ENCODE data around the gene KRT80.

Gene KRT80

DNA sequence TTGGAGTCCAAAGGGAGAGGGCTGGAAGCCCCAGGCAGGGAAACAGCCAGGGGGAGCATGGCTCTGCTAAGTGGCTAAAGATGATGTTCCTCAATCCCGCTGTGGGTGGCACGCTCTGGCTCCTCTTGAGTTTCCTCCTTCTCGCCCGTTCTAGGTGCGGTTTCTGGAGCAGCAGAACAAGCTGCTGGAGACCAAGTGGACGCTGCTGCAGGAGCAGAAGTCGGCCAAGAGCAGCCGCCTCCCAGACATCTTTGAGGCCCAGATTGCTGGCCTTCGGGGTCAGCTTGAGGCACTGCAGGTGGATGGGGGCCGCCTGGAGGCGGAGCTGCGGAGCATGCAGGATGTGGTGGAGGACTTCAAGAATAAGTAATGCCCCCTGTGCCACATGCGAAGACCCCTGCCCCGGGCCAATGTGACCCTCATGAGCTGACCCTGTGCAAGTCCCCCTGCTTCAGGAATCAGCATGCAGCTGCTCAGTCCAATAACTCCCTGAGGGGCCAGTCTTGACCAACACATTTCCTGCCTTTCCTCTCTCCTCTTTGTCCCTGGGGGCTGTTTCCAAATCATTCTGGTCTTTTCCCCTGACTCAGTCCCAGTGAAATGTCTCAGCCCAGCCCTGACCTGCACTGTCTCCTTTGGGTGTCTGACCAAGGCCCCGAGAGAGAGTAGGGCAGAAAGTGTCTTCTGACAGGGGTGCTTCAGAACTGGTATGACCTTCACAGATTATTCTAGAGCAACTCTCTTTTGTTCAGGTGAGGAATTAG lies 43.4 kb upstream of the KRT80 start:
- no peak overlapping the region for H2BK5ac ChIP-seq (ENCODE audit: low read depth, low read length, poor library complexity, severe bottlenecking)
- H2AK5ac ChIP-seq (ENCODE audit: low read length, severe bottlenecking): no peak overlapping the region
- H3K27ac ChIP-seq (ENCODE audit: low read length, poor library complexity, severe bottlenecking): no peak overlapping the region
- H2AFZ ChIP-seq (ENCODE audit: low read depth, low read length): no peak overlapping the region
- 92% methylated on average over 15 of the region's 15 CpGs for WGBS
- no peak for DNase-seq
- peaks cover 53% of the 10 kb centered on the region for H3K4me1 ChIP-seq (ENCODE audit: control insufficient read depth, insufficient read depth, low read depth, low read length)
- H2BK120ac ChIP-seq (ENCODE audit: low read depth, low read length): no peak overlapping the region
- H3K4me3 ChIP-seq (ENCODE audit: insufficient read depth in 1 of 2, low read depth in 1 of 2, low read length in 2 of 2): no peak overlapping the region
- H3K14ac ChIP-seq (ENCODE audit: low read length in 2 of 2): no peak overlapping the region
- no peaks in the 10 kb centered on the region for H3K9me3 ChIP-seq (ENCODE audit: control insufficient read depth, low read length)
- no peak overlapping the region for H3K23ac ChIP-seq (ENCODE audit: low read length in 2 of 2)
- peaks cover 8 to 24% of the 10 kb centered on the region in 2 experiments for H3K27me3 ChIP-seq (ENCODE audit: control insufficient read depth in 1 of 2, insufficient read depth in 1 of 2, low read length in 2 of 2)
- no peak overlapping the region for H2BK15ac ChIP-seq (ENCODE audit: low read depth, poor library complexity, severe bottlenecking)
- no peaks in the 10 kb centered on the region for H3K79me1 ChIP-seq (replicated peaks; ENCODE audit: low read length, poor library complexity, severe bottlenecking)
- no peak overlapping the region for H3K4ac ChIP-seq (ENCODE audit: low read depth in 1 of 2, low read length in 2 of 2)
- no peak overlapping the region for H3K9ac ChIP-seq (ENCODE audit: low read length)
- no peak overlapping the region for H3K18ac ChIP-seq (ENCODE audit: low read depth in 1 of 2, low read length in 2 of 2)
- no peak overlapping the region for H4K8ac ChIP-seq (ENCODE audit: low read length)
- no peak overlapping the region for H2BK12ac ChIP-seq (ENCODE audit: low read length in 2 of 2)
- peaks cover 0 to 21% of the 10 kb centered on the region in 2 experiments for H3K36me3 ChIP-seq (ENCODE audit: control insufficient read depth in 1 of 2, insufficient read depth in 2 of 2, low read depth in 1 of 2, low read length in 2 of 2)
- H3K4me2 ChIP-seq (ENCODE audit: low read length, poor library complexity, severe bottlenecking): no peak overlapping the region
- H4K91ac ChIP-seq (ENCODE audit: low read length): no peak overlapping the region

DNA sequence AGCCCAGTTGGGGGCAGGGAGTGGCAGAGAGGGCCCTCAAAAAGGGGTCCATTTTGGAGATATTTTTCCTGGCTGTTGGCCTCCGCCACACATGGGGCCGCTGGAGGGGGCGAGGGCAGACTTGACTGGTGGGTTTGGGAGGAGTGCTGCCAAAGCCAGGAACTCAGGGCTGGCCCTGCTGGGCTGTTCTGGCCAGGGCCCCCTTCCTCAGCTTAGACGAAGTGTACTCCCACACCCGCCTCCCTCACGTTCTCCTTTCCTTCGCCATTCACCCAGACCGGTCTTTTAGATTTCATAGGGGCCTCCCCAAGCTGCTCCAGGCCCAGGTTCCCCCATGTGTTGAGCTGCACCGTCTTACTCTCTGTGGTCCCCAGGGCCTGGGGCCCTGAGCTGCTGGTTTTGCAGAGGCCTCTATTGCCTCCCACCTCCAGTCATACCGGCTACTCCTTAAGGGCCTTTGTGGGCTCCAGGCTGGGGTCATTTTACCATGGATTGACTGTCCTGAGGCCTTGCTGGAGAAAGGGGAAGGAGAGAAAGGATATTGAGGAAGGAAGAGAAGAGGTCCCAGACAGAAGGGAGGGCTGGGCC lies 42.5 kb upstream of the KRT80 start:
- Histone ChIP-seq H2BK5ac (ENCODE audit: low read depth, low read length, poor library complexity, severe bottlenecking) (no peak overlapping the region), H4K91ac (ENCODE audit: low read length) (no peak overlapping the region), H4K8ac (ENCODE audit: low read length) (no peak overlapping the region), H3K79me1 (replicated peaks; ENCODE audit: low read length, poor library complexity, severe bottlenecking) (no peaks in the 10 kb centered on the region), H2BK12ac (ENCODE audit: low read length in 2 of 2) (no peak overlapping the region), H3K9ac (ENCODE audit: low read length) (no peak overlapping the region), H3K18ac (ENCODE audit: low read depth in 1 of 2, low read length in 2 of 2) (no peak overlapping the region), H2AFZ (ENCODE audit: low read depth, low read length) (no peak overlapping the region), H3K14ac (ENCODE audit: low read length in 2 of 2) (no peak overlapping the region), H3K23ac (ENCODE audit: low read length in 2 of 2) (no peak overlapping the region), H2AK5ac (ENCODE audit: low read length, severe bottlenecking) (peak overlapping the region; percentile 27), H2BK120ac (ENCODE audit: low read depth, low read length) (no peak overlapping the region), H2BK15ac (ENCODE audit: low read depth, poor library complexity, severe bottlenecking) (no peak overlapping the region), H3K4me2 (ENCODE audit: low read length, poor library complexity, severe bottlenecking) (no peak overlapping the region), H3K36me3 (ENCODE audit: control insufficient read depth in 1 of 2, insufficient read depth in 2 of 2, low read depth in 1 of 2, low read length in 2 of 2) (peaks cover 0 to 21% of the 10 kb centered on the region in 2 experiments), H3K4me1 (ENCODE audit: control insufficient read depth, insufficient read depth, low read depth, low read length) (peaks cover 58% of the 10 kb centered on the region), H3K27ac (ENCODE audit: low read length, poor library complexity, severe bottlenecking) (no peak overlapping the region), H3K4ac (ENCODE audit: low read depth in 1 of 2, low read length in 2 of 2) (no peak overlapping the region), H3K9me3 (ENCODE audit: control insufficient read depth, low read length) (no peaks in the 10 kb centered on the region), H3K4me3 (ENCODE audit: insufficient read depth in 1 of 2, low read depth in 1 of 2, low read length in 2 of 2) (no peak overlapping the region), H3K27me3 (ENCODE audit: control insufficient read depth in 1 of 2, insufficient read depth in 1 of 2, low read length in 2 of 2) (peaks cover 8 to 24% of the 10 kb centered on the region in 2 experiments)
- DNase-seq: no peak
- WGBS: 74% methylated on average over 9 of the region's 10 CpGs

GRCh38 chr12:52233462-52234207 lies 41.8 kb upstream of the KRT80 start:
- WGBS: 8% methylated on average over 33 of the region's 40 CpGs
- no peak overlapping the region for H2BK15ac ChIP-seq (ENCODE audit: low read depth, poor library complexity, severe bottlenecking)
- H2BK120ac ChIP-seq (ENCODE audit: low read depth, low read length): no peak overlapping the region

More at GRCh38 chr12:52233462-52234207, 41.8 kb upstream of the KRT80 start:
- Histone ChIP-seq H4K91ac (ENCODE audit: low read length) (no peak overlapping the region), H3K9ac (ENCODE audit: low read length) (no peak overlapping the region), H3K23ac (ENCODE audit: low read length in 2 of 2) (no peak overlapping the region), H4K8ac (ENCODE audit: low read length) (peak overlapping the region; percentile 21), H3K4me3 (ENCODE audit: insufficient read depth in 1 of 2, low read depth in 1 of 2, low read length in 2 of 2) (peak overlapping the region in 1 of 2 experiments; percentile 49), H3K9me3 (ENCODE audit: control insufficient read depth, low read length) (no peaks in the 10 kb centered on the region), H3K14ac (ENCODE audit: low read length in 2 of 2) (no peak overlapping the region), H3K36me3 (ENCODE audit: control insufficient read depth in 1 of 2, insufficient read depth in 2 of 2, low read depth in 1 of 2, low read length in 2 of 2) (peaks cover 0 to 20% of the 10 kb centered on the region in 2 experiments), H2AFZ (ENCODE audit: low read depth, low read length) (peak overlapping the region; percentile 36), H3K18ac (ENCODE audit: low read depth in 1 of 2, low read length in 2 of 2) (peak overlapping the region in 1 of 2 experiments; percentile 5), H3K27ac (ENCODE audit: low read length, poor library complexity, severe bottlenecking) (no peak overlapping the region), H3K4me1 (ENCODE audit: control insufficient read depth, insufficient read depth, low read depth, low read length) (peaks cover 58% of the 10 kb centered on the region), H2AK5ac (ENCODE audit: low read length, severe bottlenecking) (peak overlapping the region; percentile 56), H3K79me1 (replicated peaks; ENCODE audit: low read length, poor library complexity, severe bottlenecking) (no peaks in the 10 kb centered on the region), H3K4ac (ENCODE audit: low read depth in 1 of 2, low read length in 2 of 2) (no peak overlapping the region), H2BK5ac (ENCODE audit: low read depth, low read length, poor library complexity, severe bottlenecking) (no peak overlapping the region), H3K4me2 (ENCODE audit: low read length, poor library complexity, severe bottlenecking) (peak overlapping the region; percentile 51), H3K27me3 (ENCODE audit: control insufficient read depth in 1 of 2, insufficient read depth in 1 of 2, low read length in 2 of 2) (peaks cover 8 to 24% of the 10 kb centered on the region in 2 experiments), H2BK12ac (ENCODE audit: low read length in 2 of 2) (no peak overlapping the region)
- DNase-seq: no peak

All from mesenchymal stem cell (in vitro differentiated cells and primary cell).